ENCODE measurements around the gene NKTR. TPM values are rescaled to one million over a fixed set of nuclear protein-coding genes. Genes with fewer than 3 reads are reported as not detected.
A peak's percentile ranks its signal among the peaks of the same experiment; 100 is the strongest.

The NKTR gene
- polyA plus RNA-seq, 6 donors from 2014 or later: 6.2 to 21.9 (median 8.4) TPM

DNA sequence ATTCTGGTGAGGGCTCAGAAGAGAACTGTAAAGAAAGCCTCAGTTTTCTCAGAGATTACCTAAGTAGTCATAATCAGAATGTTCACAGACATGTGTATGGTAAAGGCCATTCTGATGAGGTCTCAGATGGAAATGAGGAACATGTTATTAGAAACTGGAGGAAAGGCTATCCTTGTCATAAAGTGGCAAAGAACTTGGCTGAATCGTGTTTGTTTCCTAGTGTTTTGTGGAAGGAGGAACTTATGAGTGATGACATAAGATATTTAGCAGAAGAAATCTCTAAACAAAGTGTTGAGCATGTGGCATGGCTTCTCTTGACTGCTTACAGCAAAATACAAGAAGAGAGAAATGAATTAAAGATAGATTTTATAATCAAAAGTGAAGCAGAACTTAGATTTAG, 72.0 kb downstream of the NKTR start:
- peaks cover 6 to 7% of the 10 kb centered on the region in 2 donors for H3K36me3 Mint-ChIP-seq
- H3K9me3 Mint-ChIP-seq: peaks cover 5 to 23% (median 12%) of the 10 kb centered on the region in 7 donors
- ATAC-seq (ENCODE audit: low read depth in 2 of 2): no peak
- no peak for DNase-seq
- H3K27ac Mint-ChIP-seq: no peak overlapping the region
- no peaks in the 10 kb centered on the region for H3K4me1 Mint-ChIP-seq
- no peak overlapping the region for H3K4me3 Mint-ChIP-seq
- H3K27me3 Mint-ChIP-seq: peaks cover 0 to 18% (median 11%) of the 10 kb centered on the region in 3 donors

DNA sequence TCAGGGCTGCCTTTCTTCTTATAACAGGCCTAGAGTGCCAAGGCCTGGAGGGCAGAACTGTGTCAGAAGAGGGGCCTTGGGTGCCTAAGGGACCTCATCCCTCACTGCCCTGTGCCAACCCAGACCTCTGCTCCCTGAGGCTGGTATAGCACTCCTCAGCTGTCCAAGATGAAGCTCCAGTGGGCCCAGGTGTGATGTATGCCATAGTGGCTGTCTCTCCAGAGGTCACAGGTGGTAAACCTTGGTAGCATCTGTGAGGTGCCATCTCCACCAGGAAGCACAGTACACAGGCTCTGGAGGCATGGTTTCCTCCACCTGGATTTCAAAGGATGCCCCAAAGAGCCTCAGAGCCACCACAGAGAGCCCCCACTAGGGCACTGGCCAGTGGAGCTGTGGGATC, 72.6 kb downstream of the NKTR start:
- H3K4me1 Mint-ChIP-seq: no peaks in the 10 kb centered on the region
- H3K27ac Mint-ChIP-seq: no peak overlapping the region
- H3K27me3 Mint-ChIP-seq: peaks cover 0 to 20% (median 16%) of the 10 kb centered on the region in 3 donors
- H3K9me3 Mint-ChIP-seq: peaks cover 10 to 28% (median 17%) of the 10 kb centered on the region in 7 donors
- no peak overlapping the region for H3K4me3 Mint-ChIP-seq
- peaks cover 11 to 13% of the 10 kb centered on the region in 2 donors for H3K36me3 Mint-ChIP-seq
- ATAC-seq (ENCODE audit: low read depth in 2 of 2) (no peak), DNase-seq (no peak)

- H3K9me3 Mint-ChIP-seq: peaks cover 14 to 39% (median 22%) of the 10 kb centered on the region in 7 donors
- DNase-seq: no peak
- peaks cover 11 to 23% of the 10 kb centered on the region in 2 donors for H3K36me3 Mint-ChIP-seq
- no peaks in the 10 kb centered on the region for H3K4me1 Mint-ChIP-seq
- H3K27me3 Mint-ChIP-seq: peaks cover 4 to 30% (median 27%) of the 10 kb centered on the region in 3 donors
- no peak overlapping the region for H3K4me3 Mint-ChIP-seq
- no peak overlapping the region for H3K27ac Mint-ChIP-seq
- ATAC-seq (ENCODE audit: low read depth in 2 of 2): no peak
These were observed 73.7 kb downstream of the NKTR start for GRCh38 chr3:42674146-42674545.

GRCh38 chr3:42675909-42676308, 75.4 kb downstream of the NKTR start:
- Mint-ChIP-seq H3K4me1 (no peaks in the 10 kb centered on the region), H3K27ac (no peak overlapping the region), H3K36me3 (peaks cover 11 to 26% of the 10 kb centered on the region in 2 donors), H3K27me3 (peaks cover 10 to 40% (median 32%) of the 10 kb centered on the region in 3 donors), H3K9me3 (peaks cover 14 to 40% (median 24%) of the 10 kb centered on the region in 7 donors), H3K4me3 (no peak overlapping the region)
- DNase-seq (no peak), ATAC-seq (ENCODE audit: low read depth in 2 of 2) (no peak)

DNA sequence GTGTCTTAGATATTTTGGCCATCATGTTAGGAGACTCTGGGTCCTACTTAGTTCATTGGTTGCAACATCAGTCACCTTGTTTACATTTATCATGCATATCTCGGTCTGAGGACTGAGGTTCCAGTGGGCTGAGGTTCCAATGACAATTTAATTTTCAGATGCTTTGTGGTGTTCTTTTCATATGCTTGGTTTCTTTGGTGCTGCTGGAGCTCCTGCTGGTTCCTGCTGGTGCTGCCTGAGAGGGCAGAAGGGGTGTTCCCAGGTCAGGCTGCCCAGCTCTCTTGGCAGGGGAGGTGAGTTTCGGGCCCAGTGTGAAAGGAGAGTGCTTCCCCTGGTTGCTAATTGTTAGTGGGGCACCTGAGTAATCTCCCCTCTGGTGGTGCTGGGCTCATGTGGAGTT, 78.0 kb downstream of the NKTR start:
- H3K36me3 Mint-ChIP-seq: peaks cover 11 to 26% of the 10 kb centered on the region in 2 donors
- ATAC-seq (ENCODE audit: low read depth in 2 of 2) (no peak), DNase-seq (no peak)
- no peaks in the 10 kb centered on the region for H3K4me1 Mint-ChIP-seq
- no peak overlapping the region for H3K4me3 Mint-ChIP-seq
- peaks cover 9 to 33% (median 24%) of the 10 kb centered on the region in 7 donors for H3K9me3 Mint-ChIP-seq
- peak overlapping the region in 1 of 6 donors; percentile 8 for H3K27ac Mint-ChIP-seq
- H3K27me3 Mint-ChIP-seq: peaks cover 14 to 52% (median 41%) of the 10 kb centered on the region in 3 donors

DNA sequence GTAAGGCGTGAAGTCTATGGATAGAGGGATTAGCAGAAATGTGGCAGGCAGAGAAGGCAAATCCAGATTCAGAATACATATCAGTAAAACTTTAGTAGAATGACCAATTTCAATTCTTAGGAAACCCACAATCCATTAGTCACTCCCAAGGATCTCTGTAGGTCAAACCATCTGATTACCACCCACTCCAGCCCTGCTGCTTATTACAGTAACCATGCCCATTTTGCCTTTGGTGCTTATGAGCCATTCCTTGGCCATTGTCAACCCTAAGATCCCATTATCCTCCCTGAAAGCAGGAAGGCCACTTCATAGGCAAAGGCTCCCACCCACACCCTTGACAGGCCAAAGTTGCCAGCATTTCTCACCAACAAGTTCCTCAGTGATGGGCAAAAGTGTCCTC, 79.8 kb downstream of the NKTR start:
- ATAC-seq (ENCODE audit: low read depth in 2 of 2): no peak
- H3K4me3 Mint-ChIP-seq: no peak overlapping the region
- H3K27me3 Mint-ChIP-seq: peaks cover 22 to 53% (median 49%) of the 10 kb centered on the region in 3 donors
- H3K36me3 Mint-ChIP-seq: peaks cover 11 to 26% of the 10 kb centered on the region in 2 donors
- H3K9me3 Mint-ChIP-seq: peaks cover 9 to 33% (median 24%) of the 10 kb centered on the region in 7 donors
- no peaks in the 10 kb centered on the region for H3K4me1 Mint-ChIP-seq
- no peak for DNase-seq
- no peak overlapping the region for H3K27ac Mint-ChIP-seq

DNA sequence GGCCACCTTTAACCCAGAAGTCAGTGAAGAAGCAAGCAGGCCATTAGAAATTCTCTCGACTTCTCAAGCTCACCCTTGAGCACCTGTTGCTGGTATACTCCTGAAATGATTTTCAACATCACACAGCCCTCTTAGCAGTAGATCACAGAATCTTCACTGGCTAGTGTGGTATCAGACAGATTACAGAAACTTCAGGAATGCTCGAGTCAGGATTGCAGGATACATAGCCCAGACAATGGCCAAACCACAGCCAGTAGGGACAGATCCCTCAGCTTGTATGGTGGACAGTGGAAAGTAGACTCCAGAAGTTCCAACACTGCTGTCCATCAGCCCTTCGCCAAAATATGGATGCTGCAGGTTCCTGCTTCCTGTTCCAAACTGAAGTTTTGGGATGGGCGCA, 80.3 kb downstream of the NKTR start:
- Mint-ChIP-seq H3K36me3 (peaks cover 11 to 26% of the 10 kb centered on the region in 2 donors), H3K27ac (no peak overlapping the region), H3K4me3 (no peak overlapping the region), H3K9me3 (peaks cover 9 to 32% (median 24%) of the 10 kb centered on the region in 7 donors), H3K4me1 (peaks cover 0 to under 1% (median 0%) of the 10 kb centered on the region in 3 donors), H3K27me3 (peaks cover 22 to 56% (median 53%) of the 10 kb centered on the region in 3 donors)
- ATAC-seq (ENCODE audit: low read depth in 2 of 2) (no peak), DNase-seq (no peak)

DNA sequence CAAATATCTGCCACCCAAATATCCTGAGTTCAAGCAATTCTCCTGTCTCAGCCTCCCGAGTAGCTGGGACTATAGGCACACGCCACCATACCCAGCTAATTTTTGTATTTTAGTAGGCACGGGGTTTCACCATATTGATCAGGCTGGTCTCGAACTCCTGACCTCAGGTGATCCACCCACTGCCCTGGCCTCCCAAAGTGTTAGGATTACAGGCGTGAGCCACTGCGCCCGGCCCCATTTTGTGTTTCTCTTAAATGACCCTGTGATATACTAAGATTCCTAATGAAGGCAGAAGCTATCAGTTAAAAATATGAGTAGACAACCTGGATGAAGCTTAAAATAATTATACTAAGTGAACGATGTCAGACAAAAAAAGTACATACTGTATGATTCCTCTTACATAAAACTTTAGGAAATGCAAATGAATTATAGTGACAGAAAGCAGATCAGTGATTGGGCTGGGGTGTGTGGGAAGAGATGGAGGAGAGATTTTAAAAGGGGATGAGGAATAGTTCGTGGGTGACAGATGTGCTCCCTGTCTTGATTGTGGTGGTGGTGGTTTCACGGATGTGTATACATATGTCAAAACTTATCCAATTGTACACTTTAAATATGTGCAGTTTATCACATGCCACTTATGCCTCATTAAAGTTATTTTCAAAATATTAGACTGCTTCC, 81.0 kb downstream of the NKTR start:
- peaks cover 22 to 56% (median 53%) of the 10 kb centered on the region in 3 donors for H3K27me3 Mint-ChIP-seq
- H3K36me3 Mint-ChIP-seq: peaks cover 11 to 26% of the 10 kb centered on the region in 2 donors
- peak overlapping the region in 1 of 6 donors; percentile 3 for H3K27ac Mint-ChIP-seq
- no peak for ATAC-seq (ENCODE audit: low read depth in 2 of 2)
- DNase-seq: no peak
- peaks cover 9 to 27% (median 19%) of the 10 kb centered on the region in 7 donors for H3K9me3 Mint-ChIP-seq
- H3K4me1 Mint-ChIP-seq: peaks cover 0 to 2% (median 0%) of the 10 kb centered on the region in 3 donors
- H3K4me3 Mint-ChIP-seq: no peak overlapping the region

DNA sequence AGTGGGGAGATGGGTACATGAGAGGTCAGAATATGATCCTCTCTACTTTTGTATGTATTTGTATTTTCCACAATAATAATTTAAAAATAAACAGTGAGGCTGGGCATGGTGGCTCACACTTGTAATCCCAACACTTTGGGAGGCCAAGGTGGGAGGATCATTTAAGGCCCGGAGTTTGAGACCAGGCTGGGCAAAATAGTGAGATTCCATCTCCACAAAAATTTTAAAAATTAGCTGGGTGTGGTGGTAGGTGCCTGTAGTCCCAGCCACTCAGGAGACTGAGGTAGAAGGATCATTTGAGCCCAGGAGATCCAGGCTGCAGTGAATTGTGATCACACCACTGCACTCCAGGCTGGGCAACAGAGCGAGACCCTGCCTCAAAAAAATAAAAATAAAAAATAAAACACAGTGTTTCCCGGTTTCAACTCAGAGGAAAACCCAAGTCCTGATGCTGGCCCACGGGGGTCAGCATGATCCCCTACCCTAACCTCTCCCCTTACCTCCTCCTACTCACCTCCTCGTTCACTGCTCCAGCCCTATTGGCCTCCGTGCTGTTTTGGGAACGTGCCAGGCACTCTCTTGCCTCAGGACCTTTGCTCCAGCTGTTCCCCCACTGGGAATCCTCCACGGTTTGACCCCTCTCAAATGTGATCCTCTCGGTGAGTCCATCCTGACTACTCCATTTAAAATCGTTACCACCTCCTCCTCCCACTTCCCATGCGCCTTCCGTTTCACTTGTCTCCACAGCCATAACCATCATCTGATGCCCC, 82.0 kb downstream of the NKTR start:
- Mint-ChIP-seq H3K27ac (peak overlapping the region in 1 of 6 donors; percentile 35), H3K27me3 (peaks cover 22 to 55% (median 50%) of the 10 kb centered on the region in 3 donors), H3K4me1 (peaks cover 0 to 2% (median 0%) of the 10 kb centered on the region in 3 donors), H3K36me3 (peaks cover 6 to 19% of the 10 kb centered on the region in 2 donors), H3K9me3 (peaks cover 9 to 18% (median 13%) of the 10 kb centered on the region in 7 donors), H3K4me3 (peak overlapping the region in 1 of 8 donors; percentile 55)
- DNase-seq (no peak), ATAC-seq (ENCODE audit: low read depth in 2 of 2) (no peak)

DNA sequence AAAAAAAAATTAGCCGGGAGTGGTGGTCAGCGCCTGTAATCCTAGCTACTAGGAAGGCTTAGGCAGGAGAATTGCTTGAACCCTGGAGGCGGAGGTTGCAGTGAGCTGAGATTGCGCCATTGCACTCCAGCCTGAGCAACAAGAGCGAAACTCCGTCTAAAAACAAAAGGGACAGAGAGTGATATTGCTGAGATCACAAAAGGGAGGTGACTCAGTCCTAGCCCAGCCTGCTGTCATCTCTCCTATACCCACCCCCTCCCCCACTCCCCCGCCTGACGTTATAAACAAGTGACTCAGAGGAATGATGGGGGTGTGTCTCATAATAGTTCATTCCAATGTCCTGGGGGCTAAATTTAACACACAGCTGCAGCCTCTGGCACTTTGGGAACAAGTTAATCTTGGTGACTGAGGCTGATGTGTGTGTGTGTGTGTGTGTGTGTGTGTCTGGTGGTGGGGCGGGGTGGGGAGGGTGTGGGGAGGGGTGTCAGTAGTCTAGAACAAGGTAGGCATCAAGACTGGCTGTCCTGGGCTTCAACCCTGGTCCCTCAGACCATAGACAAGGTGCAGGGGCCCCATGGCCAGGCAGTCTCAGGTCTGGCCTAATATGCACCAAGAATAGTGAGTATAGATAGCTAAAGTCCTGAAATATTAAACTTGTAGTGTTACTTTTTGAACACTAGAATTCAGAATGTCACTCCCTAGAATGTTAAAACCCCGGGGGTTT, 83.6 kb downstream of the NKTR start:
- H3K27ac Mint-ChIP-seq: no peak overlapping the region
- H3K27me3 Mint-ChIP-seq: peaks cover 19 to 41% (median 35%) of the 10 kb centered on the region in 3 donors

DNA sequence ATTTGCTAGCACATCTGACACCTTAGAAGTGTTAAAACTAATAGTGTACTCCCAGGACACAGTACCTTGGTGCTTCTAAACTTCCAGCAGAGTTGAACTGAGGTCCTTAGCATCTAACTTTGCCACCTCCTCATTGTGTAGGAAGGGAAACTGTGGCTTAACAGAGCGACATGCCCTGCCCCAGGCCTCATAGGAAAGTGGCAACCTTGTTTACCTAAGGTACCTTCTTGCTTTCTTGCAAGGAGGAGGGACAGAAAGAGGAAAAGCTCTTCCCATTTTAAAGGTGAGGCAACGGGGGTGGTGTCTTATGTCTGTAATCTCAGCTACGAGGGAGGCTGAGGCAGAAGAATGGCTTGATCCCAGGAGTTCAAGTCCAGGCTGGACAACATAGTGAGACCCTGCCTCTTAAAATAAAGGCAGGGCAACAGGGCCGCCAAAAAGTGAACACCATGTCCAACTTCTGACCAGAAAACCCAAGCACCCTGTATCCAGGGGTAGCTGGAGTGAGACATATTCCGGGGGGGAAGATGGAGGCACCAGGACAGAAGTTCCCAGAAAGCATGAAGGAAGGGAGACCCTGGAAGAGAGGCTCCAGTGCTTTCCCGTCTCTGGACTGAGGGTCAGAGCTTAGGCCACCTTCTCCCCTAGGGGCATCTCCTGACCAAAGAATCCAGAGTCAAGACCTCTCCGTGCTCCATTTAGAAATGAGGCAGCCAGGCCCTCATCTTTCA, 84.3 kb downstream of the NKTR start:
- ATAC-seq (ENCODE audit: low read depth in 2 of 2): no peak
- Mint-ChIP-seq H3K36me3 (no peaks in the 10 kb centered on the region), H3K4me3 (no peak overlapping the region)

More for the DNA sequence above, 83.6 kb downstream of the NKTR start:
- H3K4me3 Mint-ChIP-seq: no peak overlapping the region
- peaks cover 0 to 3% (median 1%) of the 10 kb centered on the region in 7 donors for H3K9me3 Mint-ChIP-seq
- H3K36me3 Mint-ChIP-seq: peaks cover 0 to 4% of the 10 kb centered on the region in 2 donors
- H3K4me1 Mint-ChIP-seq: peaks cover 0 to 2% (median 0%) of the 10 kb centered on the region in 3 donors
- ATAC-seq (ENCODE audit: low read depth in 2 of 2) (no peak), DNase-seq (no peak)

DNA sequence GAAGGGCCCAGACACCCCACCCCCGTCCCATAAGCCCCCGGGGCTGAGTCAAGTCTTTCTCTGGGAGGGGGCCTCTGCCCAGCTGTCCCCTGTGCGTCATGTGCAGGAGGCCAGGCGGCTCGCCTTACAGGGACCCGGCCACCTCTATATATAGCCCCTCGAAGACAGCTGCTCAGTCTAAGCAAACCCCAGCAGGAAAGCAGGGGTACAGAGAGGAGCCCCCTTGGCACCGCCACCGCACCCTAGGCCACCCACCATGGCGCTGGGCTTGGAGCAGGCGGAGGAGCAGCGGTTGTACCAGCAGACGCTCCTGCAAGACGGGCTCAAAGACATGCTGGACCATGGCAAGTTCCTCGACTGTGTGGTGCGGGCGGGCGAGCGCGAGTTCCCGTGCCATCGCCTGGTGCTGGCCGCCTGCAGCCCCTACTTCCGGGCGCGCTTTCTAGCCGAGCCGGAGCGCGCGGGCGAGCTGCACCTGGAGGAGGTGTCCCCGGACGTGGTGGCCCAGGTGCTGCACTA, 84.9 kb downstream of the NKTR start, which contains the start of gene KLHL40:
KLHL40 (plus strand) TSS at position 175 of the 519 bp plus-strand sequence; CDS start at position 257, 82 bp downstream.
- Mint-ChIP-seq H3K27ac (no peak within 1 kb of the TSS), H3K4me1 (peaks cover 0 to 2% (median 0%) of the 10 kb centered on the region in 3 donors), H3K27me3 (peaks cover 13 to 46% (median 35%) of the 10 kb centered on the region in 3 donors), H3K36me3 (no peaks in the 10 kb centered on the region), H3K9me3 (no peaks in the 10 kb centered on the region), H3K4me3 (no peak within 1 kb of the TSS)
- ATAC-seq (ENCODE audit: low read depth in 2 of 2) (no peak), DNase-seq (no peak)

More for the DNA sequence above, 84.3 kb downstream of the NKTR start:
- Mint-ChIP-seq H3K27ac (no peak overlapping the region), H3K4me1 (peaks cover 0 to 2% (median 0%) of the 10 kb centered on the region in 3 donors), H3K9me3 (peaks cover 0 to 3% (median 0%) of the 10 kb centered on the region in 7 donors), H3K27me3 (peaks cover 17 to 40% (median 34%) of the 10 kb centered on the region in 3 donors)
- no peak for DNase-seq
